Bronchial epithelial cell (primary cell): ENCODE data around the gene LAP3. TPM values are rescaled to one million over a fixed set of nuclear protein-coding genes. Genes with fewer than 3 reads are reported as not detected.

ENCODE experiments used
- DNase-seq: peaks from one replicate; pipeline ENCODE4 v3.0.0-alpha.2; 2010; ENCODE audit warnings: low read depth
- FAIRE-seq: peaks from 2 replicates; lab custom pipeline; 2011; peaks lifted over from hg19 to GRCh38; lab: Jason Lieb, UNC
- H3K27me3 ChIP-seq: 2 replicates; pipeline ENCODE4 v1.5.1; 2011; ENCODE audit warnings: low read length; ENCODE audit not compliant: control insufficient read depth, insufficient read depth
- H3K36me3 ChIP-seq: 2 replicates; pipeline ENCODE4 v1.5.1; 2011; ENCODE audit warnings: low read length; ENCODE audit not compliant: control insufficient read depth, insufficient read depth
- H3K4me3 ChIP-seq: 2 replicates; pipeline ENCODE4 v1.5.1; 2011; ENCODE audit warnings: mild to moderate bottlenecking, low read depth, low read length, control low read depth
- CTCF ChIP-seq: IDR thresholded peaks from 2 replicates; pipeline ENCODE4 v1.5.1; 2011; ENCODE audit warnings: mild to moderate bottlenecking, moderate library complexity, low read length, control low read depth, inconsistent platforms; ENCODE audit not compliant: insufficient read depth, severe bottlenecking
- total RNA-seq: library from RNA; depleted of rRNA; stranded (reverse); fragments of >200 nt; gene quantifications from 2 replicates; pipeline ENCODE4 v1.2.1, GENCODE V29; 2014

The LAP3 gene
- total RNA-seq, 1 donor from 2014 or later = 72.4 TPM

GRCh38 chr4:17636696-17637622, 60.0 kb downstream of the LAP3 start:
- DNase-seq = peak; percentile 43
- peak; percentile 90 for TF ChIP-seq CTCF
- no peak for FAIRE-seq
- H3K27me3 ChIP-seq = no peaks in the 10 kb centered on the region
- no peak overlapping the region for H3K4me3 ChIP-seq
- peaks cover 8% of the 10 kb centered on the region for H3K36me3 ChIP-seq

GRCh38 chr4:17639136-17639535, 62.1 kb downstream of the LAP3 start:
- no peak overlapping the region for H3K4me3 ChIP-seq
- H3K36me3 ChIP-seq = peaks cover 6% of the 10 kb centered on the region
- FAIRE-seq (no peak), DNase-seq (no peak)
- H3K27me3 ChIP-seq = no peaks in the 10 kb centered on the region
- TF ChIP-seq CTCF = no peak

DNA sequence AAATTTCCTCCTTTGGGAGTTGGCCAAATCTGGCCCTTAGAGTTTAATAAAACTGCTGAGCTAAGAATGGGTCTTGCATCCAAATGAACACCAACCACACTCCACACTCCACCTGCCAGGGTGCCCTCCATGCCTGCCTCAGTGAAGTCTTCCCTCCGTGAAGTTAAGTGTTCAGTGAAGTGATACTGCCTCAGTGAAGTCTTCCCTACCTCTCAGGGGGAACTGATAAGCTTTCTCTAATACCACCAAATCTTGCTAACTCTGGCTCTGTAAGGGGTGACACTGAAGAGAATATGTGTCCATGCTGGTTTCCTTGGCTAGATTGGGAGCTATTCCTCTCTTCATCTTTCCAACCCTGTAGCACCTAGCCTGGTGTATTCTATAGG, 65.4 kb downstream of the LAP3 start:
- DNase-seq (no peak), FAIRE-seq (no peak)
- no peaks in the 10 kb centered on the region for H3K27me3 ChIP-seq
- H3K36me3 ChIP-seq = peaks cover 5% of the 10 kb centered on the region
- H3K4me3 ChIP-seq = no peak overlapping the region
- no peak for TF ChIP-seq CTCF

GRCh38 chr4:17646693-17647092, 69.7 kb downstream of the LAP3 start:
- FAIRE-seq = no peak
- Histone ChIP-seq H3K4me3 (no peak overlapping the region), H3K36me3 (no peaks in the 10 kb centered on the region), H3K27me3 (no peaks in the 10 kb centered on the region)
- DNase-seq = no peak
- no peak for TF ChIP-seq CTCF

GRCh38 chr4:17647176-17647806, 70.3 kb downstream of the LAP3 start:
- FAIRE-seq (no peak), DNase-seq (no peak)
- no peaks in the 10 kb centered on the region for H3K36me3 ChIP-seq
- no peak for TF ChIP-seq CTCF
- no peaks in the 10 kb centered on the region for H3K27me3 ChIP-seq
- H3K4me3 ChIP-seq = no peak overlapping the region
